Stimulated activated CD8-positive, alpha-beta memory T cell treated with anti-CD3 and anti-CD28 coated beads, Interleukin-7, amount 100 ng/mL, for 1 hour (primary cell): ENCODE measurements around the gene ZNF823.

Experiments
- DNase-seq, 2 donors: peaks; one replicate each; pipeline ENCODE4 v3.0.0-alpha.2; 2020; ENCODE audit warnings: low read depth in 2 of 2

Gene ZNF823

DNA sequence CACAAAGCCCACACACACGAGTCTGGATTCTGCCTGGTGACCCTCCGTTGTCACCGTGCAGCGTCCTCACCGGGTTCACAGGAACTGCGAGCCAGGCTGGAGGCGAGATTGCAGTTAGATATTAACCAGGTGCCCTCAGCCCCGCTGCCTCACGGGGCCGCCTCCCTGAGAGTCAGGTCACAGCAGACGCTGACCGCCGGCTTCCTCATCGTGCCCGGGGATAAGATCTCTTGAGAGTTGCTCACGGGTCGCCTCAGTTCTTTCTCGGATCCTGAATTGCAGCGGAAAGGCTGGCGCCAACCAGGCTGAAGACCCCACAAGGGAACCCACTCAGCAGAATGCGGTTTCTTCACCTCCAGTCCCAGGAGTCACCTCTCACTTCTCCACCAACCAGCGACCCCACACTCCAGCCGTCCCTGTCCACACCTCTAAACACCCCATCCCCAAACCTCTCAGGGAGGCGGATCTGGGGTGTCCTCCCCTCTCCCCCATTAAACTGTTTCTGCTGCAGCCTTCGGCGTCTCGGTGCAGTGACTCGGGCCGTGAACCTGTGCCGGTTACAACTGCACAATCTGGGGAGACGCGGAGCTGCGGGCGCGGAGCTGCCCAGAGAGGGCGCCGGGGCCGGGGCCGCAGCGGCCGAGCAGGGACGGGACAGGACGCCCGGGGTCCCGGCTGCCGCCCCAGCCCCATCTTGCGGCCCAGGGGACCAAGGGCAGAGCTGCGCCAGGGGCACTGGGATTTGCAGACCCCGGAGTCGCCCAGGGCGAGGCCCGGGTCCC, 591 bp downstream of the ZNF823 start:
- DNase-seq, result peak in 1 of 2 donors; percentile 7

DNA sequence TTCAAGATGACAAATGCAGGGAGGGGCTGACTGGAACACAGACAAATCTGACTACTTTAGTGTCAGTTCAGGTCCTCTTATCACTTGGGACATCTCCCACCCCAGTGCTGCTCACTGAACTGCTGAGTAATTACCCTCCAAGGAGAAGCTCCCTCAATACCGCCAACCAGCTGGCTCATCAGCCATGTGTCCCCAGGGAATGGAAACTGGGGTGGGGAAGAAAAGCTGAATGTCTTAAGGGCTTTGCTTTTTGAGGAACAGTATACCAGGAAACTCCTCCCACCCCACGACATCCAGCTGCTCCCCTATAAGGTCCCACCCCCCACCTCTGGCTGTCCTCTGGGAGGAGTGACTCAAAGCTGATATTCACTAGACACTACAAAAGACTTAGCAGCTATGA, 2.0 kb downstream of the ZNF823 start:
- no peak for DNase-seq

DNA sequence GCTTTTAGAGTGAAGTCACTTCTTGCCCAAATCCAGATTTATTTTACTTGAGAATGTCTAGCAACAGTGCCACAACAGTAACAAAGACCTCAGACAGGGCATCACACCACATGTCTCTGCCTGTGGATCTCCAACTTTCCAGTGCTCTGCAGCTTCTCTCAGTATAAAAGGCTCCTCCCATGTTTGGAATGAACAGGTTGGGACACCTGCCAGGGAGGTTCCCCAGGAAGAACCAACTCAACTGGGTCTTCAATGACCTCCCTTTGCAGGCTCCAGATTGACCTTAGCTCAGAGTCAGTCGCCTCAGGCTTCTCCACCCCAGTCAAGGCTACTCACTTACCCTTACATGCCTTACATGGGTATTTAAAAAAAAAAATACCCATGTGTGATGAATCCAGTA, 3.4 kb downstream of the ZNF823 start:
- no peak for DNase-seq

DNA sequence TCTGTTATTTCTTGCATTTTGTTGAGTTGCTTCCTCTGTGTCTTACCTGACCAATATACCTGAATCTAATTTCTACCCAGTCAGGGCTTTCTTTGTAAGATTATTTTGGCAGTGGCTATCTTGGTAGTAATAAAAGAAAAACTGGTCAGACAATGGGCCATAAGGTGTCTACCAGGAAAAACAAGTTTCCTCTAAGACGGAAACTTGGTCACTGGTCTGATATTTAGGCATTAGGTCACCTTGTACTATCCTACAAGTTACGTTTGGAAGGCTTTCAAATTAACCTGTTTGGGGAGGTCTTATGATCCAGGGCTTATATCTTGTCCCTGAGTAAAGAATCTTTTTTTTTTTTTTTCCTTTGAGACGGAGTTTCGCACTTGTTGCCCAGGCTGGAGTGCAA, 9.2 kb downstream of the ZNF823 start:
- DNase-seq, result no peak

DNA sequence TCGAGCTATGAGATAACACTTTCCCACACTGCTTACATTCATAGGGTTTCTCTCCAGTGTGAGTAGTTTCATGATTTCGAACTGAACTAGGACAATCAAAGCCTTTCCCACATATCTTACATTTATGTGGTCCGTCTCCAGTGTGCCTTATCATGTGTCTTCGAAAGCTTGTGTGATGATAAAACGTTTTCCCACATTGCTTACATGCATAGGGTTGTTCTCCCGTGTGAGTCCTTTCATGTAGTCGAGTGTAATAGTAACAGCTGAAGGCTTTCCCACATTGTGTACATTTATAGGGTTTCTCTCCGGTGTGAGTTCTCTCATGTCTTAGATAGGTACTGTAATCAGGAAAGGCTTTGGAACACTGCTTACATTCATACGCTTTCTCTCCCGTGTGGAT, 16.3 kb downstream of the ZNF823 start:
- DNase-seq, result no peak

- no peak for DNase-seq
These were observed 17.1 kb downstream of the ZNF823 start for GRCh38 chr19:11721681-11722080.

GRCh38 chr19:11710313-11710712, 28.4 kb downstream of the ZNF823 start:
- DNase-seq, result no peak

GRCh38 chr19:11708457-11708856, 30.3 kb downstream of the ZNF823 start:
- no peak for DNase-seq

GRCh38 chr19:11705474-11705873, 33.3 kb downstream of the ZNF823 start:
- no peak for DNase-seq

GRCh38 chr19:11704626-11705025, 34.1 kb downstream of the ZNF823 start:
- no peak for DNase-seq

- DNase-seq, result no peak
These were observed 38.6 kb downstream of the ZNF823 start for GRCh38 chr19:11699931-11700794.

DNA sequence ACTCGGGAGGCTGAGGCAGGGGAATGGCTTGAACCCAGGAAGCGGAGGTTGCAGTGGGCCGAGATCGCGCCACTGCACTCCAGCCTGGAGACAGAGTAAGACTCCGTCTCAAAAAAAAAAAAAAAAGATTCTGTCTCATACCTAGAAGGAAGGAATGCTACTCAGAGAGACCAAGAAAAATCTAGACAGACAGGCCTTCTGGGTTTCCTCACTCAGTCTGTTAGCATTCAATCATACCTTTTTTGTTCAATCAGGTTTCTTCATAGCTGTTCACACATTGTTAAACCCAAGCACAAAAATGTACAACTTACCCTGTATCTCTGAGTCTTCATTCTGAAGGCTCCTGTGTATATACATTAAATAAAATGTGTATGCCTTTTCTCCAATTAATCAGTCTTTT, 40.5 kb downstream of the ZNF823 start:
- no peak for DNase-seq

GRCh38 chr19:11697284-11697855, 41.4 kb downstream of the ZNF823 start:
- no peak for DNase-seq

GRCh38 chr19:11694533-11695439, 44.0 kb downstream of the ZNF823 start:
- peak; percentile 46 to 59 for DNase-seq

DNA sequence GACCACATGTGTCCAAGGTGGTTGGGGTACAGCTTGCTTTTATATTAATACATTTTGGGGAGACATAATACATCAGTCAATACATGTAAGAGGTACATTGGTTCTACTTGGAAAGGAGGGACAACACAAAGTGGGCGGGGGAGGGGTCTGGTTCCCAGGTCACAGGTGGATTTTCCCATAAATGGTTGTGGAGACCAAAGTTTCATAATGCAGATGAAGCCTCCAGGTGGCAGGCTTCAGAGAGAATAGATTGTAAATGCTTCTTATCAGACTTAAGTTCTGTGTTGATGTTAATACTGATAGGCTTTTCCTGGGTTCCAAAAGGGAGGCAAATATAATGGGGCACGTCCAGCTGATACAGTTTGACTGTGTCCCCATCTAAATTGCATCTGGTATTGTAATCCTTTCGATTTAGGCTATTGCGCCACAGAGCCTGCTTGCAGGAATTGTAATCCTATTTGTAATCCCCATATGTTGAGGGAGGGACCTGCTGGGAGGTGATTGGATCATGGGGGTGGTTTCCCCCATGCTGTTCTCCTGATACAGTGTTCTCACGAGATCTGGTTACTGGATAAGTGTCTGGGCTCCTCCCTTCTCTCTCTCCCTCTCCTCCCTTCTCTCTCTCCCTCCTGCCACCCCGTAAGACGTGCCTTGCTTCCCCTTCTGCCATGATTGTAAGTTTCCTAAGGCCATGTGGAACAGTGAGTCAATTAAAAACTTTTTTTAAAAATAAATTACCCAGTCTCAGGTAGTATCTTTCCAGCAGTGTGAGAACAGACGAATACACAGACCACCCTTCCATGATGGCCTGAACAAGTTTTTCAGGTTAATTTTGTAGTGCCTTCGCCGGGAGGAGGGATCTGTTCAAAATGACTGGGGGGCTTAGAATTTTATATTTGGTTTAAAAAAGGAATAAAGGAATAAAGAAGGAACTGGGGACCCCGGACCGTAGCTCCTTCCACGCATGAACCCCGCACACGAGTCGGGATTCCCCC, 44.9 kb downstream of the ZNF823 start:
- no peak for DNase-seq

DNA sequence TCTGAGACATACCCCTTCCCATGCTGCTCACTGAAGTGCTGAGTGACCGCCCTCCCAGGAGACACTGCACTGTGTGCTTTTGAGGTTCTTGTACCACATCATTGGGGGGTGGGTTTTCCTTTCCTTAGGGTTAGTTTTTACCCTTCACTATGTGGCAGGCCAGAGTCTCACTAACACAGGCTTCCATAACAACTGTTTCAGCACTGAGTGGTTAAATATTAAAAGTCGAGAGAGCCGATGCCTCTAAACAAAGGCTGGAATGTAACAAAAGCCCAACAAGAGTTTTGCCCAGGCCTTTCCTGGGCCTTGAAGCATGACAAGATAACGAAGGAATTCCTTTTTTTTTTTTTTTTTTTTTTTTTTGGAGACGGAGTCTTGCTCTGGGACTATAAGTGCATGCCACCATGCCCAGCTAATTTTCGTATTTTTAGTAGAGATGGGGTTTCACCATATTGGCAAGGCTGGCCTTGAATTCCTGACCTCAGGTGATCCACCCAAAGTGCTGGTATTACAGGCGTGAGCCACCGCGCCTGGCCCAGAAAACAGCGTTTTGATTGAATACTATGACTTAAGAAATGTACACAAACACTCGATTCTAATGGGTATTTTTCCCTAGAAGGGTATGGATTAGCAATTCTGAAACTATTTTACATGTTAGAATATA, 46.5 kb downstream of the ZNF823 start:
- no peak for DNase-seq

- no peak for DNase-seq
These were observed 52.8 kb downstream of the ZNF823 start for GRCh38 chr19:11685676-11686650.

DNA sequence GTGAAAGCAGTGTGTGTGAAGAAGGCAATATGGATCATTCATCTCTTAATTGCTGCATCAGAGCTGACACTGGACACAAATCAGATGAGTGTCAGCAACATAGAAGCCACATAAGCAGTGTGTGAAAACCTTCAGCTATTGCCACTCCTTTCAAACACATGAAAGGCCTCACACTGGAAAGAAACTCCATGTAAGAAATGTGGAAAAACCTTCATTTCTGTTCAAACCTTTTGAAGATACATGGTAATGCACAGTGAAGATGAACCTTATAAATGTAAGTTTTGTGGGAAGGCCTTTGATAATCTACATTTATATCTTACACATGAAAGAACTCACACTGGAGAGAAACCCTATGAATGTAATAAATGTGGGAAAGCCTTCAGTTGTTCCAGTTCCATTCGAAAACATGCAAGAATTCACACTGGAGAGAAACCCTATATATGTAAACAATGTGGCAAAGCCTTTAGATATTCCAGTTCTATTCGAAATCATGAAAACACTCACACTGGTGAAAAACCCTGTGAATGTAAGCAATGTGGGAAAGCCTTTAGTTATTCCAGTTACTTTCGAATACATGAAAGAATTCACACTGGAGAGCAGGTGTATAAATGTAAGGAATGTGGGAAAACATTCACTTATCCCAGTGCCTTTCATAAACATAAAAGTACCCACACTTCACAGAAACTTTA, 53.6 kb downstream of the ZNF823 start:
- DNase-seq, result no peak
